NT2/D1 (cell line): Measurements from ENCODE around the gene GALNT1.

Source experiments
- DNase-seq: peaks from one replicate; pipeline ENCODE4 v3.0.0-alpha.2; 2011; ENCODE audit warnings: low read depth, low spot score
- H3K27me3 ChIP-seq: 2 replicates; pipeline ENCODE4 v1.6.0; 2011; ENCODE audit warnings: mild to moderate bottlenecking; ENCODE audit not compliant: insufficient read length, insufficient read depth
- H3K36me3 ChIP-seq: 2 replicates; pipeline ENCODE4 v1.6.1; 2011; ENCODE audit warnings: mild to moderate bottlenecking, low read length, mixed read lengths; ENCODE audit not compliant: insufficient read depth, insufficient read length
- H3K4me1 ChIP-seq: 2 replicates; pipeline ENCODE4 v1.5.1; 2011; ENCODE audit not compliant: insufficient read depth, insufficient read length
- H3K4me3 ChIP-seq: 2 replicates; pipeline ENCODE4 v1.5.1; 2011; ENCODE audit warnings: low read depth; ENCODE audit not compliant: insufficient read length
- H3K9ac ChIP-seq: 2 replicates; pipeline ENCODE4 v1.6.0; 2011; ENCODE audit warnings: low read depth; ENCODE audit not compliant: insufficient read length
- H3K9me3 ChIP-seq: 2 replicates; pipeline ENCODE4 v1.5.1; 2011; ENCODE audit warnings: mild to moderate bottlenecking, low read length; ENCODE audit not compliant: insufficient read depth
- SUZ12 ChIP-seq: IDR thresholded peaks from 2 replicates; pipeline ENCODE4 v1.6.1; 2011; ENCODE audit not compliant: insufficient read length, insufficient read depth; ENCODE audit errors: extremely low read depth
- YY1 ChIP-seq: IDR thresholded peaks from 2 replicates; pipeline ENCODE4 v1.6.1; 2011; ENCODE audit not compliant: insufficient read length, insufficient read depth
- ZNF274 ChIP-seq: IDR thresholded peaks from 2 replicates; pipeline ENCODE4 v1.6.1; 2011; ENCODE audit warnings: mild to moderate bottlenecking, low read depth, low read length

The GALNT1 gene

DNA sequence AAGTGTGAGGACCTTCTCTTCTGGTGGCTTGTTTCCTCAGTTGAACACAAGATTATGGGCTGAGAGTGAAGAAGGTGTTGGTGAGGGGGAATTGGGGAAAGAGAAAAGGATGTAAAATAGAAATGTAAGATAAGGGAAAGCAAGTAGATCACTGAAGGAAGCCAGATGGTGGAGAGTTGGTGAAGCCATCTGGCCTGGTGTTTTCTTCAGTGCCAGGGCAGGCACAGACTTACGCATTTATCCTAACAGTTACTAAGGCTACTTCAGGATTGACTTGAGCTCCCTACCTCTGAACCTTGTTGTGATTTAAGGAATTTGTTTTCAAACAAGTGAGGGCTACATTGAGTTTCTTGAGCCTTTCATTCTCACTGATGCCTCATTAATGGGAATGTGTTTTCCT lies 113.8 kb downstream of the GALNT1 start:
- no peaks in the 10 kb centered on the region for H3K9me3 ChIP-seq
- TF ChIP-seq SUZ12, result no peak
- TF ChIP-seq ZNF274, result no peak
- TF ChIP-seq YY1, result no peak
- no peak overlapping the region for H3K9ac ChIP-seq
- no peak overlapping the region for H3K4me3 ChIP-seq
- H3K36me3 ChIP-seq, result peaks cover 20% of the 10 kb centered on the region
- no peaks in the 10 kb centered on the region for H3K27me3 ChIP-seq
- no peak for DNase-seq
- no peaks in the 10 kb centered on the region for H3K4me1 ChIP-seq

DNA sequence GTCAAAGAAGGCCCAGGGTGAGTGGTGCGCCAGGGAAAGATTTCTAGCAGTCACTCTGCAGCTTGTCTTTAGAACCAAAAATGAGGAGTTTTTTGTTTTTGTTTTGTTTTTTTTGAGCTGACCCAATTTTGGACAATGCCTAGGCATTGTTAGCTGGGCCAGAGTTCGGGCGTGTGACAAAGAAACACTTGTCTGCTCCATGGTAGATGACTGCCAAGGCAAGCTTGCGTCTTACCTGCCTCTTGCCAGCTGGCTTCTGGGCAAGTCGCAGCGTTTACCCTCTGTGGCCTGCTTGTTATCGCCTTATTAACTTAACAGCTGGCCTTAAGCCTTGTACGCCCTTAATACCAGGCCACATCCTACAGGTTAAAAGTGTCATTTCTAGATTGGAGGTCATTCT lies 114.3 kb downstream of the GALNT1 start:
- no peaks in the 10 kb centered on the region for H3K4me1 ChIP-seq

DNA sequence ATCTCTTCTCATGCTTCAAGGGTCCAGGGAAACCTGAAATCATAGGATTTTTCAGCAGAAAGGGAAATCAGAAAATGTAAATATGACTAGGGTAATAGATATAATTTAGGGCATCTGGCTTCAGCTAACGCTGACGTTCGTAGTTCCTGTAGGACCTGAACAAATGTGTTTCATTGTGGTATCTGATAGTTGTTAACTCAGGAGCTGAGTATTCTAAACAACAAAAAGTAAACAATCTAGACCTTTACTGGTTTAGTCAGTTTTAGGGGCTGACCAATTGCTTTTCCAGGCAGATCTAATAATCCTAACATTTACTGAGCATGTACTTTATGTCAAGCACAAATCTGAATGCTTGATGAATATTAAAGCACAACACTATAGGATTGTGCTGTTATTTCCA lies 114.8 kb downstream of the GALNT1 start:
- no peak overlapping the region for H3K4me3 ChIP-seq
- H3K27me3 ChIP-seq, result no peaks in the 10 kb centered on the region
- no peak overlapping the region for H3K9ac ChIP-seq
- H3K4me1 ChIP-seq, result no peaks in the 10 kb centered on the region
- H3K9me3 ChIP-seq, result no peaks in the 10 kb centered on the region
- TF ChIP-seq SUZ12, result no peak
- TF ChIP-seq ZNF274, result no peak
- no peak for TF ChIP-seq YY1
- H3K36me3 ChIP-seq, result peaks cover 20% of the 10 kb centered on the region
- DNase-seq, result no peak

More for the DNA sequence above, 114.3 kb downstream of the GALNT1 start:
- H3K9me3 ChIP-seq, result no peaks in the 10 kb centered on the region
- H3K9ac ChIP-seq, result no peak overlapping the region
- peaks cover 20% of the 10 kb centered on the region for H3K36me3 ChIP-seq
- DNase-seq, result no peak
- no peaks in the 10 kb centered on the region for H3K27me3 ChIP-seq
- TF ChIP-seq SUZ12 (no peak), YY1 (no peak), ZNF274 (no peak)
- no peak overlapping the region for H3K4me3 ChIP-seq

DNA sequence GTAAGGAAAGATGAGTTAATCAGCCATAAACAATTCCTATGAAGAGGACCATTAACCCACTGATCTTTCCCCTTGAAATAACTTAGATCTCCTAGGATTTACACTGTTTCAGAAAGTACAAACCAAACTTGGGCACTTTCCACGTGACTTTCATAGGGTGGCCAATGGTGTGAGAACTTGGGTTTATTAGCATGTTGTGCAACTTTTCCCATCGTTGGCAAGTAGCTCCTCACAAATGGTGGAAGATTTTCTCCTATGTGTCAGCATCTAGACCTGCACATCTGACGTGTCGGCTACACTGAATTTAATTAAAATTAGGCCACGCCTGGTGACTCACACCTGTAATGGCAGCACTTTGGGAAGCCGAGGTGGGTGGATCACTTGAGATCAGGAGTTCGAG lies 116.3 kb downstream of the GALNT1 start:
- DNase-seq, result no peak
- no peaks in the 10 kb centered on the region for H3K4me1 ChIP-seq
- TF ChIP-seq YY1 (no peak), SUZ12 (no peak), ZNF274 (no peak)
- peaks cover 7% of the 10 kb centered on the region for H3K36me3 ChIP-seq
- H3K9me3 ChIP-seq, result no peaks in the 10 kb centered on the region
- H3K9ac ChIP-seq, result no peak overlapping the region
- no peak overlapping the region for H3K4me3 ChIP-seq
- H3K27me3 ChIP-seq, result no peaks in the 10 kb centered on the region

DNA sequence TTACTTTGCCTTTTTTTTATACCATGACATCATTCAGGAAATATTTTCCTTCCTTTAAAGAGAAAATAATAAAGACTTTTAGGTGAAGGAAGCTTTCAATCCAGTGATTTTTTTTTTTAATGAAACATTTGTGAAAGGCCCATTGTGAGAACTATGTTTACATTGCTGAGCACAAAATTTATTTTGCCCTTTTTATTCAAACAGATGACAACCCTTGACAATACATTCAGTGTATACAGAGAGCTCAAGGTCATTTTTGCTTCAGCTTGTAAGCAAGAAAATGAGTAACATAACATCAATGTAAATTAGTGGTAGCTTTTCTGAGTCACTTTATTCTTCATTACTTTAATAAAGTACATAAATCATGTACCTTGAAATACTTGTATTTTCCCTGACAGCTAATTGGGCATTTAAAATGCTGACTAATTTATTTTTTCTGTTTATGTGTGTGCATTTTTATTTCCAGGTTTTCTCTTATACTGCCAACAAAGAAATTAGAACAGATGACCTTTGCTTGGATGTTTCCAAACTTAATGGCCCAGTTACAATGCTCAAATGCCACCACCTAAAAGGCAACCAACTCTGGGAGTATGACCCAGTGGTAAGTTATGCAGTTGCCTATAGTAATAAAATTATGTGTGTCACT lies 121.6 kb downstream of the GALNT1 start:
- no peaks in the 10 kb centered on the region for H3K27me3 ChIP-seq
- peaks cover 18% of the 10 kb centered on the region for H3K36me3 ChIP-seq
- peaks cover 4% of the 10 kb centered on the region for H3K4me1 ChIP-seq
- H3K4me3 ChIP-seq, result no peak overlapping the region
- H3K9ac ChIP-seq, result no peak overlapping the region
- TF ChIP-seq ZNF274 (no peak), YY1 (no peak), SUZ12 (no peak)
- DNase-seq, result no peak
- no peaks in the 10 kb centered on the region for H3K9me3 ChIP-seq

DNA sequence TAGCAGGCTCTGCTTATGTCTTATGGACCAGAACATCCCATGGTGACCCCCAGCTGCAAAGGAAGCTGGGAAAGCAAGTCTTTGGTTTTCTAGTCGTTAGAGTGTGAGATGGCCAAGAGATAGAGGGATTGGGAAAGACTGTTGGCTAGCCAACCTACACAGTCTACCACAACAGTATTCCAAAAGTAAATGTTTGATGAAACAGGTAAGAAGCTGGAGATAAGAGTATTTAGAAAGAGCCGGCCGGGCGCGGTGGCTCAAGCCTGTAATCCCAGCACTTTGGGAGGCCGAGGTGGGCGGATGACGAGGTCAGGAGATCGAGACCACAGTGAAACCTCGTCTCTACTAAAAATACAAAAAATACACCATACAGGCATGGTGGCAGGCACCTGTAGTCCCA lies 124.4 kb downstream of the GALNT1 start:
- Histone ChIP-seq H3K4me3 (no peak overlapping the region), H3K9ac (no peak overlapping the region), H3K36me3 (peaks cover 30% of the 10 kb centered on the region), H3K27me3 (no peaks in the 10 kb centered on the region), H3K4me1 (peaks cover 4% of the 10 kb centered on the region), H3K9me3 (no peaks in the 10 kb centered on the region)
- TF ChIP-seq ZNF274 (no peak), YY1 (no peak), SUZ12 (no peak)
- no peak for DNase-seq

DNA sequence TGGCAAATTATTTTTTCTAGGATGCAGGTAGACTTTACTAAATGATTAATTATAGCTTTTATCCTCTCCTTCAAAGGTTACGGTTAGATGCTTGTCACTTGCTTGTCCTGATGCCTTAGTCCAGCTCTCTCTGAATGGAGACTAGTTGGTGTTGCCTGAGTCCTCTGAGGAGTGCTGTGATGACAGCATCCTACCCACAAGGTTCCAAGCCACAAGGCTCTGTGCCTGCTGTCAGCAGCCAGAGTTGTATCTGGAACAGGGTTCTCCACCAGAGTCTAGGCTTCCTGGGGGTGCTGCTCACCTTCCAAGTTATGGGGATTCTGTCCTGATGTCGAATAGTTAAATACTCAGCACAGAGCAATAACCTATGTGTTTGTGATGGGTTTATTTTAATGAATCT lies 125.7 kb downstream of the GALNT1 start:
- H3K4me3 ChIP-seq, result no peak overlapping the region
- H3K4me1 ChIP-seq, result peaks cover 4% of the 10 kb centered on the region
- H3K36me3 ChIP-seq, result peaks cover 30% of the 10 kb centered on the region
- H3K9me3 ChIP-seq, result no peaks in the 10 kb centered on the region
- H3K9ac ChIP-seq, result no peak overlapping the region
- H3K27me3 ChIP-seq, result no peaks in the 10 kb centered on the region
- TF ChIP-seq YY1 (no peak), ZNF274 (no peak), SUZ12 (no peak)
- no peak for DNase-seq

DNA sequence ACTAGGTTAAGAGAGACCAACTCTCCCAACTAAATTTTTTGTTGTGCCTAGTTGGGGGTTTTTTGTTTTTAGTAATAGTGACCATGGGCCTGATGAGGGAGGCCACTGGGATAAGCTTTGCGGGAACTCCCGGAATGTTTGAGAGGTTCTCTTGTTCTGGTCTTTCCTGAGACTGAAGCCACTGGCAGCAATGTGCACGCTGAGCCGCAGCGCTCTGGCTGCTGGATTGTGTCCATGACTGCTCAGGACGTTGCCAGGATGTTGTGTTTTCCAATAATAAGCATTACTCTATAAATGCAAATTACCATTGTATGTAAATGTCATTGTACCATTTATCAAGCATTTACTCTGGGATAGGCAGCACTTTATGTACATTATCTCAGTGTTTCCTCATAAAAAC lies 126.1 kb downstream of the GALNT1 start:
- no peak for TF ChIP-seq SUZ12
- TF ChIP-seq ZNF274, result no peak
- TF ChIP-seq YY1, result no peak
- Histone ChIP-seq H3K36me3 (peaks cover 30% of the 10 kb centered on the region), H3K4me3 (no peak overlapping the region), H3K9me3 (no peaks in the 10 kb centered on the region), H3K9ac (no peak overlapping the region), H3K4me1 (peaks cover 4% of the 10 kb centered on the region), H3K27me3 (no peaks in the 10 kb centered on the region)
- DNase-seq, result no peak
